Caco-2 (cell line): ENCODE measurements around the gene AKR1E2. TPM values are rescaled to one million over a fixed set of nuclear protein-coding genes. Genes with fewer than 3 reads are reported as not detected.
A peak's percentile ranks its signal among the peaks of the same experiment; 100 is the strongest.

Experiments
- BruUV-seq: library from RNA; stranded (reverse); fragments of 400-500 nt; replicated peaks from 2 replicates; lab custom pipeline; 2021; lab: Mats Ljungman, UMichigan
- CTCF ChIA-PET: fragments of 300-600 bp; sonication (Branson Sonifier 250); formaldehyde crosslinking; loops from one replicate; lab custom pipeline; 2022; ENCODE audit warnings: antibody characterized with exemption; lab: Charles Lee
- POLR2A ChIA-PET: fragments of 300-600 bp; sonication (Branson Sonifier 250); formaldehyde crosslinking; loops from one replicate; lab custom pipeline; 2022; ENCODE audit warnings: antibody characterized with exemption; lab: Charles Lee
- DNase-seq, 2 experiments: peaks; one replicate each; pipeline versions ENCODE4 v3.0.0 to v3.0.0-alpha.2; 2020 to 2022
- H3K27me3 ChIP-seq: replicated peaks from 2 replicates; pipeline ENCODE4 v1.6.0; 2011; ENCODE audit warnings: low read length; ENCODE audit not compliant: control insufficient read depth, insufficient read depth
- H3K36me3 ChIP-seq: 2 replicates; pipeline ENCODE4 v1.5.1; 2011; ENCODE audit warnings: low read length; ENCODE audit not compliant: control insufficient read depth, insufficient read depth
- H3K4me1 ChIP-seq: fragments of 250-450 bp; sonication (Bioruptor Pico); 2 replicates; pipeline ENCODE4 v1.5.1; 2020; ENCODE audit warnings: mild to moderate bottlenecking
- H3K4me3 ChIP-seq: 2 replicates; pipeline ENCODE4 v1.5.1; 2011; ENCODE audit warnings: low read depth, mild to moderate bottlenecking, control low read depth, low read length
- H3K9me3 ChIP-seq: fragments of 250-450 bp; sonication (Bioruptor Pico); 2 replicates; pipeline ENCODE4 v1.5.1; 2020; ENCODE audit warnings: mild to moderate bottlenecking, moderate library complexity
- H3K27ac Mint-ChIP-seq: one replicate; pipeline ENCODE4 v1.8.0; 2022; ENCODE audit warnings: mixed read lengths; ENCODE audit not compliant: unreplicated experiment
- H3K27me3 Mint-ChIP-seq: one replicate; pipeline ENCODE4 v1.8.0; 2022; ENCODE audit warnings: mixed read lengths; ENCODE audit not compliant: insufficient read depth, unreplicated experiment
- H3K36me3 Mint-ChIP-seq: one replicate; pipeline ENCODE4 v1.8.0; 2022; ENCODE audit warnings: mild to moderate bottlenecking, mixed read lengths; ENCODE audit not compliant: insufficient read depth, unreplicated experiment
- H3K4me1 Mint-ChIP-seq: one replicate; pipeline ENCODE4 v1.8.0; 2022; ENCODE audit warnings: low read depth, mixed read lengths; ENCODE audit not compliant: unreplicated experiment
- H3K4me3 Mint-ChIP-seq: one replicate; pipeline ENCODE4 v1.8.0; 2022; ENCODE audit warnings: mild to moderate bottlenecking, moderate library complexity, mixed read lengths; ENCODE audit not compliant: unreplicated experiment
- H3K9me3 Mint-ChIP-seq: one replicate; pipeline ENCODE4 v1.8.0; 2022; ENCODE audit warnings: mixed read lengths; ENCODE audit not compliant: unreplicated experiment
- CTCF ChIP-seq, 2 experiments: fragments of 200-600 bp in 1 of 2; IDR thresholded peaks; 1 replicate in 1 of 2; 2 replicates in 1 of 2; pipeline versions ENCODE4 v1.5.1 to v1.8.0; 2011 to 2022; ENCODE audit warnings: antibody characterized with exemption in 1 of 2, control low read depth in 1 of 2, inconsistent platforms in 1 of 2, low read depth in 1 of 2, low read length in 1 of 2, mild to moderate bottlenecking in 1 of 2, moderate library complexity in 1 of 2; ENCODE audit not compliant: insufficient read depth in 1 of 2, severe bottlenecking in 1 of 2, unreplicated experiment in 1 of 2
- intact Hi-C: fragments of 100-400 bp; cut with micrococcal nuclease; formaldehyde crosslinking; loops from one replicate; pipeline ENCODE4 v1.10.0; 2022; ENCODE audit not compliant: unreplicated experiment
- total RNA-seq: library from RNA; stranded (reverse); gene quantifications from 2 replicates; pipeline ENCODE4 v1.2.3, GENCODE V29; 2022

Gene AKR1E2
- total RNA-seq, 1 experiment from 2014 or later: 68.3 TPM

GRCh38 chr10:4831091-4831490, 5.1 kb downstream of the AKR1E2 start:
- no peak for TF ChIP-seq CTCF (IDR thresholded peaks at IDR 0.05; ENCODE audit: insufficient read depth in 1 of 2, low read depth in 1 of 2, low read length in 1 of 2, severe bottlenecking in 1 of 2, unreplicated experiment in 1 of 2)
- Mint-ChIP-seq H3K4me3 (no peak overlapping the region), H3K27me3 (no peaks in the 10 kb centered on the region), H3K27ac (peak overlapping the region; percentile 9), H3K4me1 (peaks cover 12% of the 10 kb centered on the region), H3K9me3 (no peaks in the 10 kb centered on the region), H3K36me3 (peaks cover 51% of the 10 kb centered on the region)
- H3K4me1 ChIP-seq: 0 out of 2 replicates have a peak, but pooled peaks cover 14% of the 10 kb centered on the region
- BruUV-seq: no TSS peak
- intact Hi-C loops: no loop called here
- peaks cover 13% of the 10 kb centered on the region for H3K36me3 ChIP-seq
- no peak overlapping the region for H3K4me3 ChIP-seq
- ChIA-PET POLR2A (no interaction called here), CTCF (interaction anchor here (0.6 to 0.7 kb wide), 2 partner anchors 16 to 613 kb away, joined by 3 to 5 read pairs; no protein-coding TSS in a partner anchor)
- H3K9me3 ChIP-seq: no peaks in the 10 kb centered on the region
- H3K27me3 ChIP-seq: no peaks in the 10 kb centered on the region
- DNase-seq: no peak

GRCh38 chr10:4833286-4833685, 7.3 kb downstream of the AKR1E2 start:
- intact Hi-C loops: no loop called here
- ChIA-PET POLR2A (no interaction called here), CTCF (no interaction called here)
- H3K4me1 ChIP-seq: 0 out of 2 replicates have a peak, but pooled peaks cover 5% of the 10 kb centered on the region
- Mint-ChIP-seq H3K4me3 (no peak overlapping the region), H3K4me1 (no peaks in the 10 kb centered on the region), H3K9me3 (no peaks in the 10 kb centered on the region), H3K27ac (no peak overlapping the region), H3K36me3 (peaks cover 55% of the 10 kb centered on the region), H3K27me3 (no peaks in the 10 kb centered on the region)
- peaks cover 18% of the 10 kb centered on the region for H3K36me3 ChIP-seq
- no peak for DNase-seq
- no peaks in the 10 kb centered on the region for H3K27me3 ChIP-seq
- no peak overlapping the region for H3K4me3 ChIP-seq
- TF ChIP-seq CTCF (IDR thresholded peaks at IDR 0.05; ENCODE audit: insufficient read depth in 1 of 2, low read depth in 1 of 2, low read length in 1 of 2, severe bottlenecking in 1 of 2, unreplicated experiment in 1 of 2): no peak
- BruUV-seq: no TSS peak
- H3K9me3 ChIP-seq: no peaks in the 10 kb centered on the region

GRCh38 chr10:4834898-4835405, 8.9 kb downstream of the AKR1E2 start:
- Histone ChIP-seq H3K36me3 (peaks cover 22% of the 10 kb centered on the region), H3K4me1 (no peaks in the 10 kb centered on the region), H3K4me3 (no peak overlapping the region), H3K27me3 (no peaks in the 10 kb centered on the region), H3K9me3 (no peaks in the 10 kb centered on the region)
- H3K4me3 Mint-ChIP-seq: no peak overlapping the region
- ChIA-PET CTCF (interaction anchor here (0.7 kb wide), 1 partner anchor 549 kb away, joined by 3 read pairs; no protein-coding TSS in a partner anchor), POLR2A (no interaction called here)
- H3K36me3 Mint-ChIP-seq: peaks cover 62% of the 10 kb centered on the region
- no peak for DNase-seq
- no peaks in the 10 kb centered on the region for H3K4me1 Mint-ChIP-seq
- intact Hi-C loops: no loop called here
- BruUV-seq: no TSS peak
- no peaks in the 10 kb centered on the region for H3K27me3 Mint-ChIP-seq
- no peaks in the 10 kb centered on the region for H3K9me3 Mint-ChIP-seq
- no peak for TF ChIP-seq CTCF (IDR thresholded peaks at IDR 0.05; ENCODE audit: insufficient read depth in 1 of 2, low read depth in 1 of 2, low read length in 1 of 2, severe bottlenecking in 1 of 2, unreplicated experiment in 1 of 2)
- no peak overlapping the region for H3K27ac Mint-ChIP-seq
